Keratinocyte (primary cell): ENCODE results near the gene ZBTB20. TPM values are rescaled to one million over a fixed set of nuclear protein-coding genes. Genes with fewer than 3 reads are reported as not detected.

Experiments used
- DNase-seq: peaks from one replicate; pipeline ENCODE4 v3.0.0-alpha.2; 2011; ENCODE audit warnings: low read depth, missing footprints, low spot score
- FAIRE-seq: peaks from 2 replicates; lab custom pipeline; 2011; peaks lifted over from hg19 to GRCh38; lab: Jason Lieb, UNC
- H2AFZ ChIP-seq: 2 replicates; pipeline ENCODE4 v1.6.0; 2012; ENCODE audit warnings: low read length, control low read depth, inconsistent platforms; ENCODE audit not compliant: control insufficient read depth
- H3K27ac ChIP-seq: 2 replicates; pipeline ENCODE4 v1.5.1; 2011; ENCODE audit warnings: low read length; ENCODE audit not compliant: control insufficient read depth, insufficient read depth
- H3K27me3 ChIP-seq: 3 replicates; pipeline ENCODE4 v1.6.0; 2011; ENCODE audit warnings: low read length; ENCODE audit not compliant: control insufficient read depth, insufficient read depth; ENCODE audit errors: extremely low read depth
- H3K36me3 ChIP-seq, 2 experiments: 2 replicates in 1 of 2; 3 replicates in 1 of 2; pipeline ENCODE4 v1.5.1; 2011; ENCODE audit warnings: low read length in 2 of 2, mild to moderate bottlenecking in 1 of 2; ENCODE audit not compliant: control insufficient read depth in 2 of 2, insufficient read depth in 2 of 2; ENCODE audit errors: extremely low read depth in 1 of 2
- H3K4me1 ChIP-seq: 3 replicates; pipeline ENCODE4 v1.5.1; 2011; ENCODE audit warnings: low read length; ENCODE audit not compliant: control insufficient read depth, insufficient read depth; ENCODE audit errors: extremely low read depth
- H3K4me2 ChIP-seq: 3 replicates; pipeline ENCODE4 v1.6.0; 2011; ENCODE audit warnings: low read depth, low read length; ENCODE audit not compliant: control insufficient read depth, insufficient read depth; ENCODE audit errors: extremely low read depth
- H3K4me3 ChIP-seq, 3 experiments: fragments of 200-600 bp in 1 of 3; sonication (generic) in 1 of 3; 2 replicates in 2 of 3; 3 replicates in 1 of 3; pipeline ENCODE4 v1.5.1; 2011 to 2016; ENCODE audit warnings: low read length in 3 of 3, mild to moderate bottlenecking in 3 of 3, control low read depth in 2 of 3, inconsistent platforms in 1 of 3, low read depth in 1 of 3, mixed read lengths in 1 of 3, mixed run types in 1 of 3, moderate library complexity in 1 of 3; ENCODE audit not compliant: control insufficient read depth in 2 of 3, insufficient read depth in 2 of 3; ENCODE audit errors: extremely low read depth in 1 of 3
- H3K79me2 ChIP-seq: 2 replicates; pipeline ENCODE4 v1.6.0; 2012; ENCODE audit warnings: low read length; ENCODE audit not compliant: control insufficient read depth, insufficient read depth
- H3K9ac ChIP-seq: 3 replicates; pipeline ENCODE4 v1.6.0; 2011; ENCODE audit warnings: low read length; ENCODE audit not compliant: control insufficient read depth, insufficient read depth; ENCODE audit errors: extremely low read depth
- H3K9me1 ChIP-seq: 3 replicates; pipeline ENCODE4 v1.6.0; 2011; ENCODE audit warnings: low read length; ENCODE audit not compliant: control insufficient read depth, insufficient read depth; ENCODE audit errors: extremely low read depth
- H3K9me3 ChIP-seq: 2 replicates; pipeline ENCODE4 v1.5.1; 2012; ENCODE audit warnings: low read depth, low read length; ENCODE audit not compliant: control insufficient read depth
- H4K20me1 ChIP-seq: 3 replicates; pipeline ENCODE4 v1.6.0; 2011; ENCODE audit warnings: low read length; ENCODE audit not compliant: control insufficient read depth, insufficient read depth; ENCODE audit errors: extremely low read depth
- CTCF ChIP-seq, 3 experiments: IDR thresholded peaks in 1 of 3; conservative IDR thresholded peaks in 1 of 3; optimal IDR thresholded peaks in 1 of 3; 2 replicates in 2 of 3; 3 replicates in 1 of 3; pipeline versions ENCODE3 to v1.5.1; 2011; ENCODE audit warnings: low read length in 3 of 3, mild to moderate bottlenecking in 3 of 3, moderate library complexity in 2 of 3, control low read depth in 1 of 3, inconsistent platforms in 1 of 3; ENCODE audit not compliant: insufficient read depth in 2 of 3; ENCODE audit errors: extremely low read depth in 1 of 3
- EZH2 ChIP-seq: IDR thresholded peaks from one replicate; pipeline ENCODE4 v1.6.1; 2012; ENCODE audit warnings: inconsistent platforms, mild to moderate bottlenecking, low read length, moderate library complexity
- dilution Hi-C: fragments of 300-500 bp; cut with MboI; formaldehyde crosslinking; loops from one replicate; pipeline ENCODE4 v1.7.0; 2020; ENCODE audit warnings: low sequenced_read_pairs; ENCODE audit not compliant: extremely low pct_ligation_motif_present
- polyA plus RNA-seq, 5 experiments: library from polyadenylated mRNA; depleted of rRNA in 3 of 5; stranded (reverse) in 3 of 5; stranded (forward) in 1 of 5; unstranded in 1 of 5; fragments of >200 nt; gene quantifications; 1 replicate in 1 of 5; 2 replicates in 3 of 5; 3 replicates in 1 of 5; pipeline versions ENCODE4 v1.2.1 to v1.2.3, GENCODE V29; 2011 to 2012; ENCODE audit warnings: missing spikeins in 2 of 5, low read depth in 1 of 5, low replicate concordance in 1 of 5

The ZBTB20 gene
- polyA plus RNA-seq, 1 donor (not counting 4 experiments of a cell fraction or from before 2014, with no cell fraction given), result 0.52 TPM

GRCh38 chr3:114608293-114608692 lies 538.8 kb downstream of the ZBTB20 start:
- FAIRE-seq, result peak; percentile 74
- H3K36me3 ChIP-seq, result no peaks in the 10 kb centered on the region
- DNase-seq, result no peak
- H3K4me1 ChIP-seq, result peaks cover 8% of the 10 kb centered on the region
- no peak overlapping the region for H3K4me2 ChIP-seq
- no peak overlapping the region for H3K4me3 ChIP-seq
- H2AFZ ChIP-seq, result no peak overlapping the region
- no peak overlapping the region for H3K27ac ChIP-seq
- H4K20me1 ChIP-seq, result no peaks in the 10 kb centered on the region
- TF ChIP-seq CTCF (optimal IDR thresholded peaks at IDR 0.05 in 1 of 3, IDR thresholded peaks at IDR 0.05 in 1 of 3, conservative IDR thresholded peaks at IDR 0.05 in 1 of 3; ENCODE audit: extremely low read depth in 1 of 3, insufficient read depth in 2 of 3, low read length in 3 of 3), result no peak
- TF ChIP-seq EZH2, result no peak
- H3K9me1 ChIP-seq, result no peaks in the 10 kb centered on the region
- no peaks in the 10 kb centered on the region for H3K27me3 ChIP-seq
- no peaks in the 10 kb centered on the region for H3K9me3 ChIP-seq
- H3K9ac ChIP-seq, result no peak overlapping the region
- H3K79me2 ChIP-seq, result no peaks in the 10 kb centered on the region
- dilution Hi-C loops, result no loop called here

GRCh38 chr3:114606336-114606735 lies 540.8 kb downstream of the ZBTB20 start:
- Histone ChIP-seq H2AFZ (no peak overlapping the region), H3K9me3 (no peaks in the 10 kb centered on the region), H3K9me1 (no peaks in the 10 kb centered on the region), H3K27me3 (no peaks in the 10 kb centered on the region), H3K9ac (no peak overlapping the region), H3K36me3 (no peaks in the 10 kb centered on the region), H3K79me2 (no peaks in the 10 kb centered on the region), H3K4me2 (no peak overlapping the region), H3K4me1 (peaks cover 8% of the 10 kb centered on the region), H3K27ac (no peak overlapping the region), H3K4me3 (no peak overlapping the region), H4K20me1 (no peaks in the 10 kb centered on the region)
- TF ChIP-seq EZH2 (no peak), CTCF (optimal IDR thresholded peaks at IDR 0.05 in 1 of 3, IDR thresholded peaks at IDR 0.05 in 1 of 3, conservative IDR thresholded peaks at IDR 0.05 in 1 of 3; ENCODE audit: extremely low read depth in 1 of 3, insufficient read depth in 2 of 3, low read length in 3 of 3) (no peak)
- FAIRE-seq, result no peak
- no peak for DNase-seq
- dilution Hi-C loops, result no loop called here
